ENCODE measurements around the gene MTHFR. TPM values are rescaled to one million over a fixed set of nuclear protein-coding genes. Genes with fewer than 3 reads are reported as not detected.

MTHFR gene
- total RNA-seq, 1 donor from 2014 or later, result 23.3 TPM

DNA sequence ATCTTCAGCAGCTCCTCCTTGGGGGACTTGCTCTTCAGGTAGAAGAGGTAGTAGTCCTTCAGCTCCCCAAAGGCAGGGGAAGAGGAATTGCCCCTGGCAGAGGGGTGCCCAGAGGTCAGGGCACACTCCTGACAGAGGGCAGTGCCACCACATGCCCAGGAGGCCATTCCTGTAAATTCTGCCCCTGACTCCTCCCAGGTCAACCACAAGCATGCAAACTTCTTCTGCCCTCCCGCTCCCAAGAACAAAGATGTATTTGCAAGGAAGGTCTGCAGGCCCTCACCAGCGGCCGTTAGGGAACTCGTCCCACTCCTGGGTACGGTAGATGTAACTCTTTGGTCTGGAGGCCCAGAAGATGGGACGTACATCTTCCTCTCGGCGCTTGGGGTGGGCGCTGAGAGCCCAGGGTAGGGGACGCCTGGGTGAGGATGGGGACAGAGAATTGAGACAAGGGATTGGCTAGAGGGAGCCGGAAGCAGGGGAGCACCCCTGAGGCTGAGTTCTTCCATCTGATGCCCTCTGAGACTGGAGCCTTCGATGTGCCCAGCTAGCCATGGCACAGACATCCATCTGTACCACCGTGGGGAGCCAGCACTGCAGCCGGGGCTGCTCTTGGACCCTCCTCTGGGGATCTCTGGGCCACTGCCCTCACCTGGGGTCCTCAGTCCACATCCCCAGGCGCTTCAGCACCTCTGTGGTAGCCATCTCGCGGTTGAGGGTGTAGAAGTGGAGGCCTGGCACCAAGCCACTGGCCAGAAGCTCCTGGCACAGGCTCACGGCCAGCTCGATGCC lies 11.1 kb downstream of the MTHFR start:
- no peaks in the 10 kb centered on the region for H3K9me3 Mint-ChIP-seq (ENCODE audit: low read depth)
- DNase-seq (ENCODE audit: low spot score), result no peak
- no peak overlapping the region for H3K4me3 Mint-ChIP-seq (ENCODE audit: unreplicated experiment)
- H3K27ac Mint-ChIP-seq (ENCODE audit: unreplicated experiment), result peak overlapping the region; percentile 32
- TF ChIP-seq, protein P1, sequence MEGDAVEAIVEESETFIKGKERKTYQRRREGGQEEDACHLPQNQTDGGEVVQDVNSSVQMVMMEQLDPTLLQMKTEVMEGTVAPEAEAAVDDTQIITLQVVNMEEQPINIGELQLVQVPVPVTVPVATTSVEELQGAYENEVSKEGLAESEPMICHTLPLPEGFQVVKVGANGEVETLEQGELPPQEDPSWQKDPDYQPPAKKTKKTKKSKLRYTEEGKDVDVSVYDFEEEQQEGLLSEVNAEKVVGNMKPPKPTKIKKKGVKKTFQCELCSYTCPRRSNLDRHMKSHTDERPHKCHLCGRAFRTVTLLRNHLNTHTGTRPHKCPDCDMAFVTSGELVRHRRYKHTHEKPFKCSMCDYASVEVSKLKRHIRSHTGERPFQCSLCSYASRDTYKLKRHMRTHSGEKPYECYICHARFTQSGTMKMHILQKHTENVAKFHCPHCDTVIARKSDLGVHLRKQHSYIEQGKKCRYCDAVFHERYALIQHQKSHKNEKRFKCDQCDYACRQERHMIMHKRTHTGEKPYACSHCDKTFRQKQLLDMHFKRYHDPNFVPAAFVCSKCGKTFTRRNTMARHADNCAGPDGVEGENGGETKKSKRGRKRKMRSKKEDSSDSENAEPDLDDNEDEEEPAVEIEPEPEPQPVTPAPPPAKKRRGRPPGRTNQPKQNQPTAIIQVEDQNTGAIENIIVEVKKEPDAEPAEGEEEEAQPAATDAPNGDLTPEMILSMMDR (IDR thresholded peaks at IDR 0.05), result no peak
- peaks cover 21% of the 10 kb centered on the region for H3K36me3 Mint-ChIP-seq (ENCODE audit: low read depth)
- H3K4me1 Mint-ChIP-seq (ENCODE audit: low read depth), result peaks cover 22% of the 10 kb centered on the region
- no peaks in the 10 kb centered on the region for H3K27me3 Mint-ChIP-seq (ENCODE audit: low read depth)

DNA sequence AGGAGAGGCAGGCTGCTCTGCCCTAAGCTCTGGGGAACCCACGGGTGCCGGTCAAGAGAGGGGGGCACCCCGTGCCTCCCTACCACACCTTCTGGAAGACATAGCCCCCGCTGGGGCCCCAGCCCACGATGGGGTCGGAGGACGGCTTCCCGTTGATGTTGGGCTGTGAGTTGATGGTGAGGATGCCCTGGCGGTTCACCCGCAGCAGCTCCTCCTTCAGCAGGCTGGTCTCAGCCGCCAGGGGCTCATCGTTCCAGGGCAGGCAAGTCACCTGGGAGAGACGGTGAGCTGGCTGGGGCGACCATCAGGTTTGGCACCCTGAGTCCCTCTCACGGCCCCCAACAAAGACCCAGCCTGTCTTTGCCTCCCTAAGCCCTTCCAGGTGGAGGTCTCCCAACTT lies 11.9 kb downstream of the MTHFR start:
- H3K4me3 Mint-ChIP-seq (ENCODE audit: unreplicated experiment), result no peak overlapping the region
- H3K9me3 Mint-ChIP-seq (ENCODE audit: low read depth), result no peaks in the 10 kb centered on the region
- TF ChIP-seq, protein P1 (IDR thresholded peaks at IDR 0.05), result no peak
- peaks cover 21% of the 10 kb centered on the region for H3K36me3 Mint-ChIP-seq (ENCODE audit: low read depth)
- no peak for DNase-seq (ENCODE audit: low spot score)
- no peak overlapping the region for H3K27ac Mint-ChIP-seq (ENCODE audit: unreplicated experiment)
- H3K27me3 Mint-ChIP-seq (ENCODE audit: low read depth), result no peaks in the 10 kb centered on the region
- peaks cover 22% of the 10 kb centered on the region for H3K4me1 Mint-ChIP-seq (ENCODE audit: low read depth)

DNA sequence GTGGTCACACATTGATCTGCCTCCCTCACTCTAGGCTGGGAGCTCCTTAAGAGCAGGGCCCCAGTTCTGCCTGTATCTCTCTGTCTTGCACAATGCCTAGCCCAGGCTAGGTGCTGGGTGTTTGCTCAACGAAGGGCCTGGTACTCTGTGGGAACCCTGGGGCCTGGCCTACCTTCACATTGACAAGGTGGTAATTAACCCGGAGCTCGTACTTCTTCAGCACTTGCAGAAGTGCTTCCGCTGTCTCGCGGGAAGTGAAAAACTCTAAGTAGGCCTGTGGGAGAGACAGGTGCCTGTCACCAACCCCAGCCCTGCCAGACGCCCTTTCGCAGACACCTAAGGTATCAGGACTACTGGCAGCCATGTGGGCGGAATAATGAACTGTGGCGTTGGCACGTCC lies 13.7 kb downstream of the MTHFR start:
- Mint-ChIP-seq H3K4me3 (ENCODE audit: unreplicated experiment) (no peak overlapping the region), H3K27me3 (ENCODE audit: low read depth) (no peaks in the 10 kb centered on the region), H3K36me3 (ENCODE audit: low read depth) (peaks cover 21% of the 10 kb centered on the region), H3K27ac (ENCODE audit: unreplicated experiment) (peak overlapping the region; percentile 86), H3K9me3 (ENCODE audit: low read depth) (no peaks in the 10 kb centered on the region), H3K4me1 (ENCODE audit: low read depth) (peaks cover 34% of the 10 kb centered on the region)
- no peak for DNase-seq (ENCODE audit: low spot score)
- TF ChIP-seq, protein P1 (IDR thresholded peaks at IDR 0.05), result no peak

DNA sequence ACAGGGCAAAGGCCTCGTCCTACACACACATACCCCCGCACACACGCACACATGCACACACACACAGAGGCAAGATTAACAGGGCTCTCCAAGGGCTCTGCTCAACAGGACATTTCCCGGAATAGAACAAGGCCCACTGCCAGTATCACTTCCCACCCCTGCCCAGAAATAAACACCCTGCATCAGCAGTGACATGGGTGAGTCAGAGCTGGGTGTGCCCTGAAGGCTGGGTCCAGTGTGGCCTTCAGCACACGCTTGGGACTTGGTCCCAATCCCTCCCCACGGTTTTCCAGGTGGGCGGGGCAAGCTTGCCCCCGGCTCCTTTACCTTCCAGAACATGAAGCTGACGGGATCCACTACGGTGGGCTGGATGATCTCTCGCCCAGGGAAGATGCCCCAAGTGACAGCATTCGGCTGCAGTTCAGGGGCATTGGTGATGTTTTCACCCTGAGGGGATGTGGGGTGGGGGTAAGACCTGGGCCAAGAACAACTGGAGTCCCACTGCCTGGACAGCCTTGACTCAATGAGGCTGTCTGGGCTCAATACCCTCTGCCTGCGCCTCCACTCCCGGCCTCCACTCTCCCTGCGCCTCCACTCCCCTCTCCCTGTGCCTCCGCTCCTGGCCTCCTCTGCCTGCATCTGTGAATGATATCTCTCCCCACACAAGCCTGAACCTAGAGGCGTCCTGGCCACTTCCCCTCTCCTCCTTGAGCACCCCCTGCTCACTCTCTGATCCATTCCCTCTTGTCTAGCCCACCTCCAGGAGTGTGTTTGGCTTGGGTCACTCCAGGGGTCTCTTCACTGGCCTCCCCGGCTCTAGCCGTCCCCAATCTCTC lies 14.7 kb downstream of the MTHFR start:
- no peak for DNase-seq (ENCODE audit: low spot score)
- TF ChIP-seq, protein P1 (IDR thresholded peaks at IDR 0.05), result no peak
- peak overlapping the region; percentile 44 for H3K4me3 Mint-ChIP-seq (ENCODE audit: unreplicated experiment)
- H3K9me3 Mint-ChIP-seq (ENCODE audit: low read depth), result no peaks in the 10 kb centered on the region
- H3K36me3 Mint-ChIP-seq (ENCODE audit: low read depth), result peaks cover 21% of the 10 kb centered on the region
- no peaks in the 10 kb centered on the region for H3K27me3 Mint-ChIP-seq (ENCODE audit: low read depth)
- peaks cover 38% of the 10 kb centered on the region for H3K4me1 Mint-ChIP-seq (ENCODE audit: low read depth)
- H3K27ac Mint-ChIP-seq (ENCODE audit: unreplicated experiment), result peak overlapping the region; percentile 86

DNA sequence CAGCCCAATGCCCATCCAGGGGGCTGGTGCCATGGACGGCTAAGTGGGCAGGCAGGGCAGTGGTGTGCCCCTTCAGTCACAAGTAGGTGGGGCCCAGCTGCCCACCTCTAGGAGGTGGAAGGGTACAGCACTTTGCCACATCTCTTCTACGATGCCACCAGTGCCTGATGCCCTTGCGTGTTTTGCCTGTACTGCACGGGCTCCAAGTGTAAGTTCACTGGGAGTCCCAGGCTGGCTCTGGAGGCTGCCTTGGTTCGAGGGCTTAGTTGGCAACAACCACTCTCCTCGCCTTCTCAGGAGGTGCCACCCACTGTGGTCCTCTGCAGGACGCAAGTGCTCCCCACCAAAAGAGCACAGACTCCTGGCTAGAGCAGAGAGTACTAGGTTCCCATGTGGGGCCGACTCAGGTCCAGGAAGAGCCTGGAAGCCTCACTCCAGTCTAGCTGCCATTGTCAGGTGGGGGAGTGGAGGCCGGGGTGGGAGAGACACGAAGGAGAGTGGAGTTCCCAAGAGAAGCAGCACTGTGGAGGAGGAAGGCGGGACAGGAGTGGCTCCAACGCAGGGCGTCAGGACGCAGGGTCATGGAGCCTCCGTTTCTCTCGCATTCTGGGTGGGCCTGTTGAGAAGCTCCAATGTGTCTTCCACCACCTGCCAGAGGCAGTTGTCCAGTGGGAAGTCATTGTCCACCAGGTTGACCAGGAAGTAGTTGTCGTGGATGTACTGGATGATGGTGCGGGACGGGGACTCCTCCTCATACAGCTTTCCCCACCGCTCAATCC lies 15.5 kb downstream of the MTHFR start:
- DNase-seq (ENCODE audit: low spot score), result no peak
- H3K9me3 Mint-ChIP-seq (ENCODE audit: low read depth), result no peaks in the 10 kb centered on the region
- H3K27me3 Mint-ChIP-seq (ENCODE audit: low read depth), result no peaks in the 10 kb centered on the region
- peak overlapping the region; percentile 86 for H3K27ac Mint-ChIP-seq (ENCODE audit: unreplicated experiment)
- H3K4me1 Mint-ChIP-seq (ENCODE audit: low read depth), result peaks cover 40% of the 10 kb centered on the region
- H3K4me3 Mint-ChIP-seq (ENCODE audit: unreplicated experiment), result peak overlapping the region; percentile 44
- TF ChIP-seq, protein P1 (IDR thresholded peaks at IDR 0.05), result no peak
- H3K36me3 Mint-ChIP-seq (ENCODE audit: low read depth), result peaks cover 16% of the 10 kb centered on the region
